ENCODE data around the gene TMEM176B. TPM values are rescaled to one million over a fixed set of nuclear protein-coding genes. Genes with fewer than 3 reads are reported as not detected.
"Not testable (repeated sequence)": the region's sequence is repeated elsewhere in the genome, so short reads cannot be mapped to it uniquely, and the experiment has no call there.

Gene TMEM176B
- total and polyA plus RNA-seq, 7 donors, result 47.4 to 246 (median 52.3) TPM

GRCh38 chr7:150814328-150815001 is 14.3 kb upstream of the TMEM176B start:
- Histone ChIP-seq H3K4me3 (no peak overlapping the region), H3K4me1 (no peaks in the 10 kb centered on the region), H3K27ac (no peak overlapping the region), H3K36me3 (no peaks in the 10 kb centered on the region), H3K27me3 (no peaks in the 10 kb centered on the region), H3K9me3 (peaks cover 0 to 10% (median 0%) of the 10 kb centered on the region in 4 donors)
- no peak for DNase-seq
- intact Hi-C loops (cut with DNase I), result no loop called here
- 42 to 79% methylated on average over 7 of the region's 7 CpGs for WGBS, 2 donors
- TF ChIP-seq CTCF (IDR thresholded peaks at IDR 0.05) (no peak), POLR2AphosphoS5 (IDR thresholded peaks at IDR 0.05) (no peak), EP300 (IDR thresholded peaks at IDR 0.05) (no peak), POLR2A (IDR thresholded peaks at IDR 0.05) (no peak)

GRCh38 chr7:150807616-150808438 is 7.7 kb upstream of the TMEM176B start:
- intact Hi-C loops (cut with DNase I); DNase-seq; H3K36me3 ChIP-seq; H3K4me1 ChIP-seq; H3K4me3 ChIP-seq; H3K27ac ChIP-seq; H3K27me3 ChIP-seq: not testable (repeated sequence)
- H3K9me3 ChIP-seq, result peaks cover 0 to 14% (median 10%) of the 10 kb centered on the region in 4 donors
- 32 to 67% methylated on average over 13 of the region's 13 CpGs for WGBS, 2 donors

- intact Hi-C loops (cut with DNase I), result no loop called here
- H3K4me3 ChIP-seq, result no peak overlapping the region
- 92 to 94% methylated on average over 2 of the region's 2 CpGs for WGBS, 2 donors
- no peak overlapping the region for H3K27ac ChIP-seq
- H3K36me3 ChIP-seq, result peaks cover 0 to 10% (median 0%) of the 10 kb centered on the region in 4 donors
- peaks cover 0 to 14% (median 10%) of the 10 kb centered on the region in 4 donors for H3K9me3 ChIP-seq
- TF ChIP-seq EP300 (IDR thresholded peaks at IDR 0.05), result no peak
- no peak for TF ChIP-seq CTCF (IDR thresholded peaks at IDR 0.05)
- no peak for TF ChIP-seq POLR2A (IDR thresholded peaks at IDR 0.05)
- TF ChIP-seq POLR2AphosphoS5 (IDR thresholded peaks at IDR 0.05), result no peak
- no peaks in the 10 kb centered on the region for H3K4me1 ChIP-seq
- H3K27me3 ChIP-seq, result peaks cover 0 to 15% (median 0%) of the 10 kb centered on the region in 3 donors
- DNase-seq, result no peak
Observed at GRCh38 chr7:150806863-150807262, 6.7 kb upstream of the TMEM176B start.

- no peak for TF ChIP-seq CTCF (IDR thresholded peaks at IDR 0.05)
- TF ChIP-seq EP300 (IDR thresholded peaks at IDR 0.05), result no peak
- no peak for TF ChIP-seq POLR2A (IDR thresholded peaks at IDR 0.05)
- no peak for TF ChIP-seq POLR2AphosphoS5 (IDR thresholded peaks at IDR 0.05)
- WGBS, 2 donors, result 97 to 98% methylated on average over 3 of the region's 3 CpGs
- no peak for DNase-seq
Observed at GRCh38 chr7:150806454-150806853, 6.3 kb upstream of the TMEM176B start.

GRCh38 chr7:150805864-150806263 is 5.7 kb upstream of the TMEM176B start:
- H3K27ac ChIP-seq, result no peak overlapping the region
- DNase-seq, result no peak
- peaks cover 0 to 14% (median 10%) of the 10 kb centered on the region in 4 donors for H3K9me3 ChIP-seq
- H3K27me3 ChIP-seq, result peaks cover 2 to 25% (median 8%) of the 10 kb centered on the region in 3 donors
- no peak overlapping the region for H3K4me3 ChIP-seq
- H3K36me3 ChIP-seq, result peaks cover 0 to 10% (median 0%) of the 10 kb centered on the region in 4 donors
- peaks cover 0 to 5% (median 3%) of the 10 kb centered on the region in 4 donors for H3K4me1 ChIP-seq
- intact Hi-C loops (cut with DNase I), result no loop called here
- TF ChIP-seq EP300 (IDR thresholded peaks at IDR 0.05), result no peak
- TF ChIP-seq CTCF (IDR thresholded peaks at IDR 0.05), result no peak

More at GRCh38 chr7:150806454-150806853, 6.3 kb upstream of the TMEM176B start:
- H3K27me3 ChIP-seq, result peaks cover 0 to 19% (median 2%) of the 10 kb centered on the region in 3 donors
- intact Hi-C loops (cut with DNase I), result no loop called here
- peaks cover 0 to 14% (median 10%) of the 10 kb centered on the region in 4 donors for H3K9me3 ChIP-seq
- H3K4me3 ChIP-seq, result no peak overlapping the region
- H3K36me3 ChIP-seq, result peaks cover 0 to 10% (median 0%) of the 10 kb centered on the region in 4 donors
- H3K27ac ChIP-seq, result no peak overlapping the region
- no peaks in the 10 kb centered on the region for H3K4me1 ChIP-seq
